HG03457 (cell line): ENCODE results near the gene PPP1CB.
"Not testable (repeated sequence)": the region's sequence is repeated elsewhere in the genome, so short reads cannot be mapped to it uniquely, and the experiment has no call there.

Source experiments
- ATAC-seq: cut with Tn5 transposase; IDR thresholded peaks from one replicate; pipeline ENCODE4 v1.9.1; 2021; ENCODE audit warnings: moderate number of reproducible peaks; ENCODE audit not compliant: unreplicated experiment

PPP1CB gene

GRCh38 chr2:28742619-28743018 lies 9.0 kb upstream of the PPP1CB start:
- ATAC-seq, result not testable (repeated sequence)

- ATAC-seq, result no peak
Observed at GRCh38 chr2:28745225-28745624, 6.4 kb upstream of the PPP1CB start.

GRCh38 chr2:28745876-28746275 lies 5.8 kb upstream of the PPP1CB start:
- ATAC-seq, result no peak

DNA sequence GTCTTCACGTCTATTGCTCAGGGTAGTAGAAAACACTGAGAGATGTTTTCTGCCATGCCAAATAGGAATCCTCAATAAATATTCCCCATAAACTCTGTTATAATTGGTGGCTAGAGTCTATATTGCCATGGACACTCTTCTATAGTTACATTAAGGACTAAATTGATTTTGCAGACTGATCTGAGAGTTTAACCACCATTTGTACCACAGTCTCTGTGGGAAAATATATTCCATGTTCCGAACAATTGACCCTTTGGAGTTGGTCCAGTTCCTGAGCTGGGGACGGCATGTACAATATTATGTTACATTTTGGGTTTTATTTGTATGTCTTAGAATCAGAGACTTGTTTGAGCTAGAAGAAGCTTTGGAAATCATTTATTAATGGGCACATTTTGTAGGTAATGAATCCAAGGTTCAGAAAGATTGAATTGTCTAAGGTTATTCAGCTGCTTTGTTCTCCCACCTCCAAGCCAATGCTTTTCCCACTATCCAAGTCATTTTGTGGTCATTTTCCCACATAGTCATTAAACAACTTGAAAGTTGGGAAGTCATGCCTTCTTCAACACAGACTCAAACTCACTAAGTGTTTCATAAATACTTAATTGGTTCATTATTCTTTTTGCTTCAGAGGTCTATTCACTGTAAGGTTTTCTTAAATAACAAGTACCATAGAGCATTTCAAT lies 5.1 kb upstream of the PPP1CB start:
- no peak for ATAC-seq

GRCh38 chr2:28747714-28748113 lies 3.9 kb upstream of the PPP1CB start:
- no peak for ATAC-seq

GRCh38 chr2:28748176-28748575 lies 3.5 kb upstream of the PPP1CB start:
- no peak for ATAC-seq

DNA sequence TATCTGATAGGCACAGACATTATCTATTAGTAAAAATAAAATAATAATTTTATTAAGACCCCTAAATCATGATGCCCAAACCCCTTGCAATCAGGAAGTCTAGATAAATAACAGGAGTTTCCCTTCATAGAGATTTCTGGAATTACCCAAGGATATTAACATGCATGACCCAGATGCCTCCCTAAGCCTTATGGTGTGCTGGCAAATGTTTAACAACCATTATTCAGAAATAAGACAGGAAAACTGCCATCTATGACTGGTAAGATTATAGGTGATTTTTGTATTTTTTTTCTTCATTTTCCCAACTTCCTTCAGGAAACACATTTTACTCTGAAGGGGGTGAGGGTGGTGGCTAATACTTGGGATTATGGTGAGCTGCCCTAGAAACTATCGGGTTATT lies 2.7 kb upstream of the PPP1CB start:
- ATAC-seq, result no peak

- ATAC-seq, result no peak
Observed at GRCh38 chr2:28749526-28749925, 2.1 kb upstream of the PPP1CB start.

DNA sequence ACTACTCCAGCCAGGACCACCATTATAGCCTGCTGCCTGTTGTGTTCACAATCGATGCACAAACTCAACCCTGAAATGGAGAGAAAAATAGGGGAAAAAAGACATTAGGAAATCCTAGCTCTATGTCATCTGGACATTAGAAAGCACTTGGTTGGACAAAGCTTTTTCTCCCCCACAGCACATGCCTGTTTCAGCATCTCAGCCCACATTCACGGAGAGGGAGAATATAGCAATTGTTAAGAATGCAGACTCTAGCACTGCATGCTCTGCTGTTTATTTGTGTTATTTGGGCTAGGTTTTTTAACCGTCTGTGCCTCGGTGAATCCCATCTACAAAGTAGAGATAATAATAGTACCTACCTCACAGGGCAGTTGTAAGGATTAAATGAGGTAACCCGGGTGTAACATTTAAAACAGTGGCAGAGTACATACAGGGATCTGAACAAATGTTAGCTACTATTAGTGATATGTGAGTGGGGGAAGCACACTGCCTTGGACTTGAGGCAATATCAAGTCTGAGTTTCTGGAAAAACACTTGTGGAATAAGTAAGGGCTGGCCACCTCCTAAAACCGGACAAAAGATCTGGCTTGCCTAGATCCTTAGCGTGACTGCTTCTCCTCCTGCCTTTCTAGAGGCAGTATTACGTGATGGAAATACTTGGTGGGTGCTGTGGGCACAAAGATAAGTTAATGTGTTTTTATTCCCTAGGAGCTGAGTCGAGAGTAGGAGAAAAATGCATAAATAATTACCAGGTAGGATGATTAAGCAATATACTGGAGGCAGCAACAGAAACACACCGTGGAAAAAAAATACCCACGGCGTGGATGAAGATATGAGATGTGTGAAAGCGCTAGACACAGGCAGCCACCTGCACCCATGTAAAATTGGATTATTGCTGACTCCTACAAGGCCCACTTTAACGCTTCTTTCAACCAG lies 1.0 kb upstream of the PPP1CB start:
- ATAC-seq, result peak; percentile 2

DNA sequence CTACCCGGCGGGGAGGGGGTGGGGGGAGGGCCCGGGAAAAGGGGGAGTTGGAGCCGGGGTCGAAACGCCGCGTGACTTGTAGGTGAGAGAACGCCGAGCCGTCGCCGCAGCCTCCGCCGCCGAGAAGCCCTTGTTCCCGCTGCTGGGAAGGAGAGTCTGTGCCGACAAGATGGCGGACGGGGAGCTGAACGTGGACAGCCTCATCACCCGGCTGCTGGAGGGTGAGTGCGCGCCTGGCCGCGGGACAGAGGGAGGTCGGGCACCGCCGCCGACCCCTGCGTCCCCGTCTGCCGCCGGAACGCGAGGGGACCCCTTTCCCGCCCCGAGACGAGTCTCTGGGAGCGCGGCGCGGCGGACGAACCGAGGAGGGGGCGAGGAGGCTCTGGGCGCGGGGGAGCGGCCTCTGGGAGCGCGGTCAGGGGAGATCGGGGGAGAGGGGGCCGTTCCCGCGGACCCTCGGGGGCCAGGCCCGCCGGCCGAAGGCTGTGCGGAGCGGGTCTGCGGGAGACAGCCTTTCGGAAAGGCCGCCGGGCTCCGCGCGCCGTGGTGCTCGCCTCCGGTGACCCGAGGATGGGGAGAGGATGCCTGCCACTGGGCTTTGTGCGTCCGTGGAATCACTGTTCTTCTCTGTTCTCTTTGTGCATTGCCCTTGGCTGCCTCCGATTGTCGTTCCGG lies 463 bp downstream of the PPP1CB start:
- peak; percentile 17 for ATAC-seq

DNA sequence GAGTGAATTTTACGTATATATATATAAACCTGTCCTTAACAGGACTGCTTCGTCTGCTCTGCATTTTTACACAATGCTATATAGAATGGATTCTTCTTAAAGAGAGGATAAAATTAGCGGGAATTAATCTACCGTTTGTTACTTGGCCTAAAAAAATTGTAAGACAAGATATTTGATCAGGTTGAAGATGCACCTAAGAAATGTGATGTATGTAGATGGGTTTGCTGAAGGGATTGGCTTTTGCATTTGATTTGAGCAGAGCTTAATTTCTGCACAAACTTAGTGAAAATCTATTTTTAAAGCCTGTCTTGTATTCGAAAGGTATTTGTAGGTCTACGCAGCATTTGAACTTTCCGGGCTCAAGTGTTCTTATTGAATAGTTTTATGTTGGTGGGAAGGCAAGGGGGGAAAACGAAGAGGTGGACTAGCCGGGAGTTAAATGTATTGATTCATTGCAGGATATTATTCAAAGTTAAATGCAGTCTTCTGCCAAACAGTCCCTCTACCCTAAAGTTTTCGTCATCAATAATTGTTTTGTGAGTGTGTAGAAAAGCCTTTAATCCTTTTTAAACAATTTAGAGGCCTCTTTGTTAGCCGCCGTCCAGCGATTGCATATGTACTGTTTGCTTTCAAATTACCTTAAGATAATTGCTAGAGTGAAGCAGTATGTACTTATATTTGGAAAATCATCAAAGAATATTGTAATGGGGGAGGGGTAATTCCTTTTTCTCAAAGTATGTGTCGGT lies 1.2 kb downstream of the PPP1CB start:
- ATAC-seq, result no peak

DNA sequence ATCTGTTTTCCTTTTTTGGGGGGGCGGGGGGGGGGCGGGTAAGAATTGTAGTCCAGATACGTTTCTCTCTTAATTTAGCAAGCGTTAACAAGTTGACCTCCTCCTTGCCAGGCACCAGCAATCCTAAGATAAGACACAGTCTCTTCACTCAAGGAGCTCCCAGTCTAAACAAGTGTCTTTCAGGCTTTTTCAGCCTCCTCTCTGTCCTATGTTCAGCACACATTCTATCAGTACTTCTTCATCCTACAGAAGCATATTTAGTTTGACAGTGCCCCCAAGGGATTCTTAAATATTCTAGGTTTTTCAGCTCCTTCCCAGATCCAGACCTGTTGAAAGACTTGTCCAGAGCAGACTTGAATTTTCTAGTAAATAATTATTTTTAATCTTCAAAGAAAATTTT lies 2.7 kb downstream of the PPP1CB start:
- no peak for ATAC-seq

- no peak for ATAC-seq
Observed at GRCh38 chr2:28755421-28755820, 3.8 kb downstream of the PPP1CB start.

DNA sequence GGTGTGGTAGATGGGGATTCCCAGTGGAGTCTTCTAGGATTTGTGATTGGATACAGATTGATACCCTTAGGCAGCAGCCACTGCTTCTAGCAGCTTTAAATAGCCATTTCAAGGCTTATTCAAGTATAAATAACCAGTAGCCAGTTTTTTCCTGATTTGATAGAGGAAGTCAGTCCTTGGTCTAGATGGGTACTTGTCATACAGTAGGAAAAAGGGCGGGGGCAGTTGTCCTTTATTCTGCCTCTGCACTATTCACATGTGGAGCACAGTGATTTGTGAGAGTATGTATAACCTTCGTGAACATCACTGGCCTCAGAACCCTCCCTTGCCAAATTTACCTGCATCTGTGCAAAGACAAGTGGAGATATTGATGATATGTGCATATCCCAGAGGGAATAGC lies 6.8 kb downstream of the PPP1CB start:
- ATAC-seq, result no peak

DNA sequence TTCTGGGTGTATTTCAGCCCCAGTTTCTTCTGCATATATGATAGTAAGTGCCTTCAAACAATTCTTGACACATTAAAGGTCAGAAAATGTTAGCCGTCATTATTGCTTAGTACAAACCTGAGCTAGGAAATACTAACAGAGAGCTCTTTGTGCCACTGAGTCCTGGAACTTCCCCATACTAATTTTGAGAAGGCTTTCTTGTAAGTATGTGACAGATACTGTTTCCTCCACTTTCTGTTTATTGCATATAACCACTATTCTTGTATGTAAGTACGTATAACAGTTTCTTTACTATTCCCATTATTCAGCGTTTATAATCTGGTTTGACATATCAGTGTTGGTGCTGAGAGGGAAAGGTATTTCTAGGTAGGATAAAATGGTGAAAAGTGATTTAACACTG lies 9.8 kb downstream of the PPP1CB start:
- ATAC-seq, result no peak

DNA sequence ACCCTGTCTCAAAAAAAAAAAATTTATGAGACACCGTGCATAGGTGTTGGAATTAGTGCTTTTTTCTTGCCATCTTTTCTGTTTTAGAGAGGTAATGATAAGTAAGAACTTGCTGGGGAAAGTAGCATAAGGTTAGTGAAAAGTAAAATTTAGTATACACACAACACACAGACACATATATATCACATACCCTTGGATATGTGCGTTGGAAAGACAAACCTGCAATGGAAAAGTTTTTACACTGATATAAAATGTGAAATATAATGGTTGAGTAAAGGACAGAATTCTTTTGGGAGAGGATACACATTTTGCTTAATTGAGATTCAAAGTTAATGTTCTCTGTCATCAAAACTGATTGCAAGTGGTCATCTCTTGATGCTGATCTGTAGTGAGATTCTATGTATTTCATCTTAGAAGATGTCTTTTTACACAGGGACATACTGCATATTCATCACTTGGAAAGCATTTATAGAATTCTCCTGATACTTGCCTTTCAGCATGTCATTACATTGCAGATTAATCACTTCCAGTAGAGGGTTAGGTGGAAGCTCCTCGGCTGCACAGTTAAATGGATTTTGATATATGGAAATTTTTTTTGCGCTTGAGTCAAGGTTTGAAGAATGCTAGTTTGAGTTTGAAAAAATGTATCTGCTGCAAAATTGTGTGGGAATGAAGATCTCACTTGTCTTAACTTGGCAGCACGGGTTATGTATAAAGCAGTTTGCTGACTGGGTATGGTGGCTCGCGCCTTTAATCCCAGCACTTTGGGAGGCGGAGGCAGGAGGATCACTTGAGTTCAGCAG lies 13.5 kb downstream of the PPP1CB start:
- ATAC-seq, result no peak

DNA sequence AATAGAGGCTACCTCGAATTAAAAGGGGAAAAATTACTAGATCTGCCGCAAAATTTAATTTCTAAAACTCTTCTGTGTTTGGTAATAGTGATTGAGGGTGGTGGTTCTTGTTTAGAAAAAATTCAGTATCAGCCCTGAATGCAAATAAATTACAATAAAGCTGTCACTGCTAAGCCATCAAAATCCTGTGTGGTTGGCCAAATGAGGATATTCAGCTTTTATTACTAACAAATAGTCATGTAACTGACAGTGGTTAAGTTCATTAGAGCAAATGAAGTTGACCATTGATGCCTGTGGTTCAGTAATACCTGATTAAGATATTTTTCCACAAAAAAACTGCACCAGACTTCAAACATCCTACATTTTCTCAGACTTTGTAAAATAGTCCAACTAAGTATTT lies 14.4 kb downstream of the PPP1CB start:
- ATAC-seq, result no peak

- no peak for ATAC-seq
Observed at GRCh38 chr2:28767337-28767736, 15.7 kb downstream of the PPP1CB start.

GRCh38 chr2:28768422-28768821 lies 16.8 kb downstream of the PPP1CB start:
- no peak for ATAC-seq

DNA sequence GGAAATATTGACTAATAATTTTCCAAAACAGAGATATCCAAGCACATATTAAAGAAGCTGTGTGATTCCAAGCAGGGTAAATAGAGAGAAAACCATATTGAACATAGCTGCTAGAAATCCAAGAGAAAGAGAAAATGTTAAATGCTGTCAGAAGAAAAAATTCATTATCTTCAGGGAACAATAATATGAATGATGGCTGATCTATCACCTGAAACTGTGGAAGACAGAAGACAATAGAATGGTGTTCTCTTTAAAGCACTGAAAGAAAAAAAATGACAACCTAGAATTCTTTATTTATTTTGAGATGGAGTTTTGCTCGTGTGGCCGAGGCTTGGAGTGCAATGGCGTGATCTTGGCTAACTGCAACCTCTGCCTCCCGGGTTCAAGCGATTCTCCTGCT lies 17.3 kb downstream of the PPP1CB start:
- no peak for ATAC-seq
